Left lobe of liver (tissue), 2 donors: ENCODE results near the gene ZNF519. TPM values are rescaled to one million over a fixed set of nuclear protein-coding genes. Genes with fewer than 3 reads are reported as not detected.

Experiments used
- ATAC-seq: fragments of 200-7000 bp; cut with Tn5 transposase; one replicate; pipeline ENCODE4 v1.9.1; 2020; ENCODE audit warnings: mild to moderate bottlenecking, moderate library complexity
- DNase-seq: peaks from one replicate; pipeline ENCODE4 v3.0.0-alpha.2; 2020; ENCODE audit warnings: low spot score
- total RNA-seq: library from RNA; stranded (reverse); gene quantifications from one replicate; pipeline ENCODE4 v1.2.1, GENCODE V29; 2021
- donor health status: DM: no; HTN: no; CAD: no; lungs with moderate emphysema.
- donor health status: DM: no; HTN: yes; CAD: no.

Gene ZNF519
- total RNA-seq, 1 donor from 2014 or later: 1.2 TPM

- DNase-seq (no peak), ATAC-seq (no peak)
Observed at GRCh38 chr18:14100503-14101286, 31.5 kb downstream of the ZNF519 start.

GRCh38 chr18:14098428-14098827 is 33.8 kb downstream of the ZNF519 start:
- ATAC-seq (no peak), DNase-seq (no peak)

DNA sequence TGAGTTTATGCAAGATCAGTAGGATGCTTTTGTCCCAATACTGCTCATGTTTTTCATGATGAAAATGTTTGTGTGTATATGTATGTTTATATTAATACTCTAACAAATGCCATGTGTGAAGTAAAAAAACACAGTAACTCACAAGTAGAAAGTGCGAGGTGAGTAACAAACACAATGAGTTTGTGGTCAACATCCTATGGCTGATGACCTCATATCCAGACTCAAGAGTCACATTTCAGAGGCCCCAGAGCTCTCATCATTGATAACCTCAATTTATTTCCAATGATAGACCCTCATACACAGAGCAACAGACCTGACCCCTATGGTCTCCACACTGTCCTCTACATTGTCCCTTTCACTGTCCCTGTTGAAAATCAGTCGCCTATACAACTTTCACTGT is 34.5 kb downstream of the ZNF519 start:
- no peak for ATAC-seq

DNA sequence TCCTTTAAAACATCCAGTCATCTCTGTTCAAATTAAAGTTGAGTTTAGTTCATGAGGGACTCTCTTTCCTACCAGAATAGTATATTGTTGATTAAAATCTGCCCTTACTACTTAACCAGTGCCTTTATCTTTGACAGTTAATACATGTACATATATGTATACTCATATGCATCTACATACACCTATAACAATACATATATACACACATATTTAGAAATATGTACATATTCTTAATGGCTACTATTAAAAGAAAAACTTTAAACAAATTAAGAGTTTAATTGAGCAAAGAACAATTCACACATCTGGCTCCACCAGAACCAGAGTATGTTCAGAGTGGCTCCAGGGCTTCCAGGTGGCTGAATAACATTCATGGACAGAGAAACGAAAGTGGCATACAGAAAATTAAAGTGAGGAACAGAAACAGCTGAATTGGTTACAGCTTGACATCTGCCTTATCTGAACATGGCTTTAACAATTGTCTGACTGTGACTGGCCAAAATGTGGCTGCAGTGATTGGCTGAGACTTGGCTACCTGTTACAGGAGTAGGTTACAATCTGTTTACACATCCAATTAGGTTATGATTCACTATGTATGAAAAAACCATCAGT is 38.8 kb downstream of the ZNF519 start:
- no peak for ATAC-seq
- no peak for DNase-seq

More for the DNA sequence above, 34.5 kb downstream of the ZNF519 start:
- no peak for DNase-seq

GRCh38 chr18:14092625-14093306 is 39.5 kb downstream of the ZNF519 start:
- DNase-seq: no peak

GRCh38 chr18:14089781-14090180 is 42.5 kb downstream of the ZNF519 start:
- ATAC-seq: no peak
- no peak for DNase-seq

More at GRCh38 chr18:14092625-14093306, 39.5 kb downstream of the ZNF519 start:
- ATAC-seq: no peak

DNA sequence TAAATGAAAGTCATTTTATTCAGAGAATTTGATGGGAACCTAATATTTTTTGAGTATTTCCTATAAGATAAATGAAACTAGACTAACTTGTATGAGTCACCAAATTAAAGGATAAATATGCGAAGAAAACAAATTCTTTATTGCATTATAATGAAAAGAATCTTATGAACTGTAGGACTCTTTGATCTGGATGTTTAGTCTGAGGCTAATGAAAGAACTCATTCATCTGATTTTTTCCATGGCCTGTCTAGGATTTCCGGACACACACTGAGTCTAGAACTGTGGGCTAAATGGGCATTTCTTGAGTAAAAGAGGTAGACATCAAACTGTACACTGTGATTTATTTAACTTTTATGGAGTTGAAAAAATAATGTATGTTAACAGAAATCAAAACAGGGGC is 43.0 kb downstream of the ZNF519 start:
- DNase-seq (no peak), ATAC-seq (no peak)

GRCh38 chr18:14086458-14087231 is 45.6 kb downstream of the ZNF519 start:
- DNase-seq: no peak
- ATAC-seq: peak; percentile 67

GRCh38 chr18:14085770-14086457 is 46.3 kb downstream of the ZNF519 start:
- ATAC-seq (no peak), DNase-seq (no peak)

- DNase-seq (no peak), ATAC-seq (no peak)
Observed at GRCh38 chr18:14075196-14075595, 57.0 kb downstream of the ZNF519 start.

DNA sequence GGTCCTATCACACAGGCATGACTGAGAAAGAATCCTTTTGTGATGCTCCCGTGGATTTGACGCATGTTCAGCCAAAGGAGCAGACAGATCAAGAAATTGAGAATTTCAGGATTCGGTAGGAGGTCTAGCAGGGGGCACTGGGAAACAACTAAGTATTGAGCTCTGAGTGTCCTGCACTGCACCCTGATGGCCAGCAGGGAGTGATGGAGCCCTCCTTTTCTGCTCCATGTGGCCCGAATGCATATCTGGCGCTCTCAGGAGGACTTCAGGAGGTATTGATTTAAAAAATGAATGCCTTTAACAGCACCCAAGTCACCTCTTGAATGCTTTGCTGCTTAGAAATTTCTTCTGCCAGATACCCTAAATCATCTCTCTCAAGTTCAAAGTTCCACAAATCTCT is 58.0 kb downstream of the ZNF519 start:
- DNase-seq (no peak), ATAC-seq (no peak)

DNA sequence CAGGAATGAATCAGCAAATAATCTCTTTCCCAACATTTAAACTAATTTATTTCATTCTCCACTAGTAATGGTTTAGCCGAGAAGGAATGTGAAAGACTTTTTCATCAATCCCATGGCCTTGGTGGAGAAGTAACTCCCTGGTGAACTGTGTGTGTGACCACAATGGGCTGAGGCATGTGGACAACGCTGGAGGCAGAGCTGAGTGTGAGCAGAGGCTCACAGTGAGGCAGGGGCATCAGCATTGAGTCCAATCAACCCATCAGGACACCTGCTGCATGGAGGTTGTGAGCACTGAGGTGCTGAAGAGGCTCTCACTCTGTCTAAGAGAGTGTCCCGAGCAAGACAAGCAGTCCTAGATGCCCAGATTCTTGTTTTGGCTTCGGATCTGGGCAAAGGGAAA is 78.6 kb downstream of the ZNF519 start:
- ATAC-seq (no peak), DNase-seq (no peak)

Other genes with a start within 250 kb of the ZNF519 start
- not detected for gene MC2R, start 216.9 kb downstream of the ZNF519 start, total RNA-seq